NT2/D1 (cell line): ENCODE results near the gene MIA.
"Not testable (repeated sequence)": the region's sequence is repeated elsewhere in the genome, so short reads cannot be mapped to it uniquely, and the experiment has no call there.

ENCODE experiments used
- DNase-seq: peaks from one replicate; pipeline ENCODE4 v3.0.0-alpha.2; 2011; ENCODE audit warnings: low read depth, low spot score
- H3K27me3 ChIP-seq: 2 replicates; pipeline ENCODE4 v1.6.0; 2011; ENCODE audit warnings: mild to moderate bottlenecking; ENCODE audit not compliant: insufficient read length, insufficient read depth
- H3K36me3 ChIP-seq: 2 replicates; pipeline ENCODE4 v1.6.1; 2011; ENCODE audit warnings: mild to moderate bottlenecking, low read length, mixed read lengths; ENCODE audit not compliant: insufficient read depth, insufficient read length
- H3K4me1 ChIP-seq: 2 replicates; pipeline ENCODE4 v1.5.1; 2011; ENCODE audit not compliant: insufficient read depth, insufficient read length
- H3K4me3 ChIP-seq: 2 replicates; pipeline ENCODE4 v1.5.1; 2011; ENCODE audit warnings: low read depth; ENCODE audit not compliant: insufficient read length
- H3K9ac ChIP-seq: 2 replicates; pipeline ENCODE4 v1.6.0; 2011; ENCODE audit warnings: low read depth; ENCODE audit not compliant: insufficient read length
- H3K9me3 ChIP-seq: 2 replicates; pipeline ENCODE4 v1.5.1; 2011; ENCODE audit warnings: mild to moderate bottlenecking, low read length; ENCODE audit not compliant: insufficient read depth

Gene MIA

DNA sequence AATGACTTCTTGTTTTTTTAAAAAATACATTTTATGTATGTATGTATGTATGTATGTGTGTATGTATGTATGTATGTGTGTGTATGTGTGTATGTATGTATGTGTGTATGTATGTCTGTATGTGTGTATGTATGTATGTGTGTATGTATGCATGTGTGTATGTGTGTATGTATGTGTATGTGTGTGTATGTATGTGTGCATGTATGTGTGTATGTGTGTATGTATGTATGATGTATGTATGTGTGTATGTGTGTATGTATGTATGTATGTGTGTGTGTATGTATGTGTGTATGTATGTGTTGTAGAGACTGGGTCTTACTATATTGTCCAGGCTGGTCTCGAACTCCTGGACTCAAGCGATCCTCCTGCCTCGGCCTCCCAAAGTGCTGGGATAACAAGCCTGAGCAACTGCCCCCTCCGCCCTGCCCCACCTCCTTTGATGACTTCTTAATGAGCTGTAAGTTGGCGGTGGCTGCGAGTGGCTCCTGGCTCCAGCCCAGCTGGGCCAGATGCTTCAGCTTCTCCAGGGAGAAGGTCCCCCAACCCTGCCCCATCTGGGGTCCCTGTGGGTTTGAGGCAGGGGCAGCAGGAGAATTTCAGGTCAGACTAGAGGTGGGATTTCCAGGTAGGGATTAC is 50.3 kb downstream of the MIA start:
- H3K4me1 ChIP-seq, DNase-seq, H3K27me3 ChIP-seq, H3K4me3 ChIP-seq, H3K9ac ChIP-seq, H3K9me3 ChIP-seq, H3K36me3 ChIP-seq: not testable (repeated sequence)

DNA sequence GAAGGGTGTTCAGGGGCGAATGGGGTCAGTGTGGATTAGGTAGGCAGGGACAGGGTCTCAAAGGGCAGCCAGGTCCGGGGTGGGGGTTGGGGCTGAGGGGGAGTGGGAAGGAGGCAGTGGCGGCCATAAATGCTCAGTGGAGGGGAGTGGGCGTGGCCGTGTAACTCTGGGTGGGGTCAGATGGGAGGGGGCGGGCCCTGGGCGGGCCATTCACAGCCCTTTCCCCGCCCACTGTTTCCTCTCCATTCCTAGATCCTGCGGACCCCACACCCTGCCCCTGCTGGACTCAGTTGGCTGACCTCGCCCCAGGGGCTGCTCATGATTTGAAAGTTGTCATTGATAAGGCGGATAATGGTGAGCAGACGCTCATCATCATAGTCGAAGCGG is 51.0 kb downstream of the MIA start:
- H3K9ac ChIP-seq, result not testable (repeated sequence)

DNA sequence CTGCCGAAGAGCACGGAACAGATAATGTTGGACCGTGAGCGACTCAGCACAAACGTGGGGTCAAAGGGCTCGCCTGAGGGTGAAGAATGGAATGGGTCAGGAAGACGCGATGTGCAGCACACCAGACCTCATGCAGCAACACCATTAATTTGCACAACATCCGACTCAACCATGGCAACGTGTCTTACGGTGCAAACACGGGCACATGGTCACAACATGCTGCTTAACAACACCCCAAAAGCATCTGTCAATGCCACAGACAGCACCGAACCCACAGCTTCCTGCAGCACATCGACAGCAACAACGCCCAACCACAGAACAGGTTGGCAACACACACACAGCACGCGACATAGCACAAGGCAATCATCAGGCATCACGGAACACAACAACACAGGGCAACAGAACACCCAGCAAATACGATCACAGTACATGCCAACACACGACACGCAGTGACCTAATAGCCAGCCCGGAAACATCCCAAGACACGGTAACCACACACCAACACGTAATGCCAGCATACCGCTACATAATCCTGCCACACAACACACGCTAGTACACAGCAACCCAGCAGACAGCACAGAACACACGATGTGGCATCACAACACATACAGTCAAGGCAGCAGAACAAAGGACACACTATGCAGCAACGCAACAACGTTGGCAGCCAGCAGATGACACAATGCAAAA is 51.5 kb downstream of the MIA start:
- not testable (repeated sequence) for H3K4me1 ChIP-seq, H3K4me3 ChIP-seq, H3K9ac ChIP-seq, DNase-seq, H3K9me3 ChIP-seq, H3K27me3 ChIP-seq, H3K36me3 ChIP-seq

More for the DNA sequence above, 51.0 kb downstream of the MIA start:
- not testable (repeated sequence) for DNase-seq, H3K4me3 ChIP-seq, H3K9me3 ChIP-seq, H3K36me3 ChIP-seq, H3K4me1 ChIP-seq, H3K27me3 ChIP-seq
